OCI-LY1 (cell line): ENCODE results near the gene PCP4L1.

ENCODE experiments used
- EZH2 ChIP-seq: fragments of 200-600 bp; sonication (generic), shearing (Covaris generic); IDR thresholded peaks from 2 replicates; pipeline ENCODE4 v1.8.0; 2017; ENCODE audit warnings: borderline replicate concordance, mixed run types, mild to moderate bottlenecking, antibody characterized with exemption, low read length, moderate library complexity, mixed read lengths
- TF ChIP-seq, protein P1 (sequence below): fragments of 200-600 bp; sonication (generic), shearing (Covaris generic); IDR thresholded peaks from 2 replicates; pipeline ENCODE4 v1.5.1; 2017; ENCODE audit warnings: mild to moderate bottlenecking, antibody characterized with exemption, low read length, moderate library complexity, mixed read lengths

DNA sequence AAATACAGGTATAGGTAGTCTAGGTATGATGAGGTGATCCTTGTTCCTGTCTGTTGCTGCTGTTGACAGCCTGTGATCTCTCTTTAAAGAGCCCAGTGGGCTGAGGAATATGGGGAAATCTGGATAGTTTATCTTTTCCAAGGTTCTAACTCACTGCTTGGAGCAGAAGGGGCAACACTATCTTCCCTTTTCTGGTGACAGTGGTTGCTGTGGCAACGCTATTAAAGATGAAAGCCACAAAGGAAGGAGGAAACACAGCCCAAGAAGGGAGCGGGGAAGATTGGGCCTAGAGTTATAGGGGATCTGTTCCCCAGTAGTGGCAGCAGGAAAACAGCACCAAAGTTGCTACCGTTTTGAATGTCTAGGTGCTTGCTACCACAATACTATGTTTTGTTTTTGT is 8.8 kb downstream of the PCP4L1 start:
- TF ChIP-seq, protein P1, sequence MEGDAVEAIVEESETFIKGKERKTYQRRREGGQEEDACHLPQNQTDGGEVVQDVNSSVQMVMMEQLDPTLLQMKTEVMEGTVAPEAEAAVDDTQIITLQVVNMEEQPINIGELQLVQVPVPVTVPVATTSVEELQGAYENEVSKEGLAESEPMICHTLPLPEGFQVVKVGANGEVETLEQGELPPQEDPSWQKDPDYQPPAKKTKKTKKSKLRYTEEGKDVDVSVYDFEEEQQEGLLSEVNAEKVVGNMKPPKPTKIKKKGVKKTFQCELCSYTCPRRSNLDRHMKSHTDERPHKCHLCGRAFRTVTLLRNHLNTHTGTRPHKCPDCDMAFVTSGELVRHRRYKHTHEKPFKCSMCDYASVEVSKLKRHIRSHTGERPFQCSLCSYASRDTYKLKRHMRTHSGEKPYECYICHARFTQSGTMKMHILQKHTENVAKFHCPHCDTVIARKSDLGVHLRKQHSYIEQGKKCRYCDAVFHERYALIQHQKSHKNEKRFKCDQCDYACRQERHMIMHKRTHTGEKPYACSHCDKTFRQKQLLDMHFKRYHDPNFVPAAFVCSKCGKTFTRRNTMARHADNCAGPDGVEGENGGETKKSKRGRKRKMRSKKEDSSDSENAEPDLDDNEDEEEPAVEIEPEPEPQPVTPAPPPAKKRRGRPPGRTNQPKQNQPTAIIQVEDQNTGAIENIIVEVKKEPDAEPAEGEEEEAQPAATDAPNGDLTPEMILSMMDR, result no peak
- TF ChIP-seq EZH2, result no peak
